Measurements from ENCODE around the gene ZNF717.
"Not testable (repeated sequence)": the region's sequence is repeated elsewhere in the genome, so short reads cannot be mapped to it uniquely, and the experiment has no call there.

Gene ZNF717

DNA sequence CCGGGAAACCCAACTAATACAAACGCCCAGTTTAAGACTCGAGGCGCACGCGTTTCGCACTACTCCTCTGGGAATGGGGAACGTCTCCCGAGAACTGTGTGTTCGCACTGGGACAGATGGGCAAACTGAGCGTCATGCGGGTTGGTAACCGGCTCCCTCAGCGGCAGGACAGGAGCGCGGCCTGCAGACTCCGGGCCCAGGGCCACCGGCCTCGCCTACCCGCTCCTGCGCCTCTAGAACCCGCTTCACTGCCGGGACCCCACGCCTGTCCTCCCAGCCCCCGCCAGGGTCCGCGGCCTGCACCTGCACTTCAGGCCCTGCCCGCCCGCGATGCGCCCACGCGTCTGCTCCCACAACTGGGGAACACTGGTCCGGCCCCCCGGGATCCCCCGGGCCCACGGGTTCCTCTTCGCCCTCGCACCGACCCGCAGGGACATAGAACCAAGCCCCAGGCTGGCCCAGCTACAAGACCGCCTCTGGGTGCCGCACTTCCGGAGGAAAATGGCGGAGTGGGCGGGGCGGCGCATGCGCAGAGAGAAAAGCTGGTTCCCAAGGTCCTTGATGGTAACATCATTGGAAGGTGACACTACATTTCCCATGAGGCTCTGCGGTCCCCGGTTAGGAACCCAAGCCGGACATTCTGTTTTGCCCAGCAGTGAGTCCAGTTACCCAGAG lies at the start of gene ZNF717:
TSS of gene ZNF717 (minus strand) at position 469 of the 675 bp plus-strand sequence. CDS start 2,187 bp downstream, outside the sequence.
- peak; percentile 72 for DNase-seq (ENCODE audit: low spot score)

DNA sequence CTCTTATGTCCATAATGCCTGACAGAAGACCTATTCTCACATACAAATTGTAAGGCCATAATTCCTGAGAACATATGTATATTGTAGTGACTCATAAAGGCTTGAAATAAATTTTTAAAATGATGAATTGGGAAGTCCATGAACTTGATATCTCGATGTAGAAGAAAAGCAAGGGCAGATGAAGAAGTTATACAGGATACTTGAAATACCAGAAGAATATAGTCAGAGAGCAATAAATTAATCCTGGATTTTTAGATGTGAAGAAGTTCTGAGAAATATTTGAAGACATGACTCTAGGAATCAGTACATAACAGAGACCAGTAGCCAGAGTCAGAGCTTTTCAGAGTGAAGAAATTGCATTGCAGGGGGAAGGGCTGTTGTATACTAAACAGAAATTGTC lies 45.7 kb upstream of the ZNF717 start:
- not testable (repeated sequence) for DNase-seq (ENCODE audit: low spot score)

DNA sequence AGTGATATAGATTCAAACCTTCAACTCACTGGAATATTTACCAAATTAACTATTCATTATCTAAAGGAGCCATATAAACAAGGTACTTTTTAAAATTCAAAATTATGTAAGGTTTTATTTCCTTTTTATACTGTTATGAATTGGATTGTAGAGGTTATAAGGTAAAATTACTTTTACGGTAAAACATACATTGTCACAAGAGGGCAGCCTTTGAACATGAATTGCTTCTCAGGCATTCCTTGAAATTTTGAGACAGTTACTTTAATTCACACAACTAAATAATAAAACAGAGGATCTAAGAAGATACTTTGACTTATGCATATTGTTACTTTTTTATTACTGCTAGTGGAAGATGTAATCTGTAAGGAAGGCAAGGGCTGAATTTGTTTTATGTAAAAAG lies 32.7 kb upstream of the ZNF717 start:
- DNase-seq (ENCODE audit: low spot score) = not testable (repeated sequence)

DNA sequence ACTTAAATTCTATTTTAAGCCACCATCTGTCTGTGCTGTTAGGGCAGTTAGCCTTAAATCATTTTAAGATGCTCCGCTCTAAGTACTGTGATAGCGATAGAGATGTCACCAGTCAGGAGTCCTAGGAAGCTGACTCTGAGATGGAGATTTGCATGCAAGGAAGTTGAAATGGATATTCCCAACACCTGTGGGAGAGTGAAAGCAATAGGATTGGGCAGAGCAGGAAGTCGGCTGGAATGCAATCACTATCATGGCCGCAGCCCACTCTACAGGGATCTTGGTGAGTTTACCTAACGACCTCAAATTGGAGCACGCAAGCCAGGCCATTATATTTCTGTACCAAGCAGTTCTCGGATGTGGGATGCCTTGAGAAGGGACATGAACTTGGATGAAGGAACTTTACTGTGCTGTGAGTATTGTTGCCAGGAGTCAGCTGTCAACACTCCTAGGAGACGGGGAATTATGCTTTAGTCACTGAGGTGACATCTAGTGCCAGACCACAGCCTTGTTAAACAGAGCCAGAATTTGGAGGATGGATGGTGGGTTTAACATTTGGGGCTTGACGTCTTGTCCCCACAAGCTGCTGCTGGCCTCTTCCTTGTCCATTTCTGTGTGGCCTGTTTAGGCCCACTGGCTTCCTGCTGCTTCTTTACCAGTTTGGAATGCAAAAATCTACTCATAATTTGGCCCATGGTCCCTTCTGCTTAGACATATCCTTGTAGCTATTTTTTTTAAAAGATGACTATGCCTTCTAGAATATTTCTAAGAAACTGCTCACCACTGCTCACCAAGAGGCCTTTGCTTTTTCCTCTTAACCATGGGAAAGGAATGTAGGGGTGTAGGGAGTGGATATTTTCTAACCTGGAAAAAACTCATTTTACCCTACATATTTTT lies 31.2 kb upstream of the ZNF717 start:
- peak; percentile 24 for DNase-seq (ENCODE audit: low spot score)

DNA sequence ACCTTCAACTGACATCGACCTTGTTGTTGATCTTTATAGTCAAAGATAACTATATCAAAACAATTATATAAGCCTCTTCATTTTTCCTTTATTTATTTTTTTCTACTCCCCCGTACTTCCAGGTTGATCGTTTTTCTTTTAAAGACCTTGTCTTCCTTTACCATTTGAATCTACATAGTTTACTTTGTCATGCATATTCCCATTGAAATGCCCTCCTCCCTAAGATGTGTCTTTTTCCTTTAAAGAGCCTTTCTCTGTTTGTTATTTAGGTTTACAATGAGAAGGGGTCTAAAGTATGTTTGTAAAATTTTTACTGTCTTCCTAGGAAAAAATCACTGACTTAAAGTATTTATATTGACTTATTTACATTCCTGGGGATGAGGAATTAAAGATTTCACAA lies 29.4 kb upstream of the ZNF717 start:
- DNase-seq (ENCODE audit: low spot score) = no peak

DNA sequence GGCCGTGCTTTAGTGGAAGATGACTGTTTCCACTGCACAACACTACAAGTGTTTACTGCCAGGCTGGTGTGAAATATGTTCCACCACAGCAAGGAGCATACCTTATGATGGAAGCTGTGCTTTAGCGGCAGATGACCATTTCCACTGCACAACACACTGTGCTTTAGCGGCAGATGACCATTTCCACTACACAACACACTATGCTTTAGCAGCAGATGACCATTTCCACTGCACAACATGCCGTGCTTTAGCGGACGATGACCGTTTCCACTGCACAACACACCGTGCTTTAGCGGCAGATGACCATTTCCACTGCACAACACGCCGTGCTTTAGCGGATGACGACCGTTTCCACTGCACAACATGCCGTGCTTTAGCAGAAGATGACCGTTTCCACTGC lies 2.8 kb downstream of the ZNF717 start:
- no peak for DNase-seq (ENCODE audit: low spot score)

DNA sequence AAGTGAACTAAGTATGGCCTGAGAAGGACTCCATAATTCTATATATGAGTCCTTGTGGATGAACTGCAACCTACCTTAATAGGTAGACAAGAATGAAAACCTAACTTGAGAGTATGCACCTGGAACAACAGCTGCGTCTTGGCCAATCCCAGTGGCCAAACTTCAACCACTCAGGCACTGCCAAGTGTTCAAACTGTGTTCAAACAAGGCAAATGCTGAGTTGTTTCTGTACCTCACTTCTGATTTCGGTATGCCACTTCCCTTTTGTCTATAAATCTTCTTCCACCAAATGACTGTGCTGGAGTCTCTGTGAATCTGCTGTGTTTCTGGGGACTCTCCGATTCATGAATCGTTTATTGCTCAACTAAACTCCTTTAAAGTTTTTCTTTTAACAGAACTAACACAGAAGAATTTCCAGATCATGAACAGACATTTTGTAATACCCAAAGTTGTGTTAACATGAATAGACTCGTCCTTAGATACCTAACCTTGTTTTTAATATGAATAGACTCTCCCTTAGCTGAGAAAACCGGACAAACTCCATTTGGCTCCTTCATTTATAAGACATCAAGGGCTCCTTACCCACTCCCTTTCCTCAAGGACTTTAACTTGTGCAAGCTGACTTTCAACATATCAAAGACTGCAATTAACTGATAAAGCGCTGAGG lies 4.1 kb downstream of the ZNF717 start:
- no peak for DNase-seq (ENCODE audit: low spot score)

DNA sequence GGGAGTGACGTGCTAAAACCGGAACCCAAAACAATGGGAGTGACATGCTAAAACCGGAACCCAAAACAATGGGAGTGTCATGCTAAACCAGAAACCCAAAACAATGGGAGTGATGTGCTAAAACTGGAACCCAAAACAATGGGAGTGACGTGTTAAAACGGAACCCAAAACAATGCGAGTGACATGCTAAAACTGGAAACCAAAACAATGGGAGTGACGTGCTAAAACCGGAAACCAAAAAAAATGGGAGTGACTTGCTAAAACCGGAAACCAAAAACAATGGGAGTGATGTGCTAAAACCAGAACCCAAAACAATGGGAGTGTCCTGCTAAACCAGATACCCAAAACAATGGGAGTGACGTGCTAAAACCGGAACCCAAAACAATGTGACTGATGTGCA lies 7.6 kb downstream of the ZNF717 start:
- not testable (repeated sequence) for DNase-seq (ENCODE audit: low spot score)

DNA sequence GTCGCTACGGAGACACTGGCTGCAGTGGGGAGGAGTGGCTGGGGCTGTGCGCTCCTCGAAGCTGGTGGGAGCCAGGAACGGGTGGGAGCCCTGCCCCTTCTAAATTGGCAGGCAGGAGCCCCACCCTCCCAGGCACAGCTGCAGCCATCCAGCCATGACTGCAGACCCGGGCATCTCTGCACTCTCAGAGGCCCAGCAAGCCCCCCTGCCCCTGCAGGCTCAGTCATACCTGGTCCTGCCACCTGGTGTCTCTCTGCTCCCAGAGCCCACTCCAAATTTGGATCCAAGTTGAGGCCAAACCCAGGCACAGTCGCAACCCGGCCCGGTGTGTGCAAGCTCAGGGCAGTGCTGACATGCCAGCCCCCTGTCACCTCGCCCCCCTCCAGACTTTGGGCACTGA lies 13.7 kb downstream of the ZNF717 start:
- not testable (repeated sequence) for DNase-seq (ENCODE audit: low spot score)

DNA sequence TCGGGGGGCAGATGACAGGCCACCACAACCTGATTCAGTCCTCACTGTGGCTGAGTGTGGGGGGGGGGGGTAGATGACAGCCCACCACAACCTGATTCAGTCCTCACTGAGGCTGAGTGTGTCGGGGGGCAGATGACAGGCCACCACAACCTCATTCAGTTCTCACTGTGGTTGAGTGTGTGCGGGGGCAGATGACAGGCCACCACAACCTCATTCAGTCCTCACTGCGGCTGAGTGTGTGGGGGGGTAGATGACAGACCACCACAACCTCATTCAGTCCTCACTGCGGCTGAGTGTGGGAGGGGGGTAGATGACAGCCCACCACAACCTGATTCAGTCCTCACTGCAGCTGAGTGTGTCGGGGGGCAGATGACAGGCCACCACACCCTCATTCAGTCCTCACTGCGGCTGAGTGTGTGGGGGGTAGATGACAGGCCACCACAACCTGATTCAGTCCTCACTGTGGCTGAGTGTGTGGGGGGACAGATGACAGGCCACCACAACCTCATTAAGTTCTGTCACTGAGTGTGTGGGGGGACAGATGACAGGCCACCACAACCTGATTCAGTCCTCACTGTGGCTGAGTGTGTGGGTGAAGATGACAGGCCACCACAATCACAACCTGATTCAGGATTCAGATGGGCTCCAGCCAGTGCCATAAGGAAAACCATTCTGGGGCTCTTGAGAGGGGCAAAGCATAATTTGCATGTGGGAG lies 16.9 kb downstream of the ZNF717 start:
- no peak for DNase-seq (ENCODE audit: low spot score)

DNA sequence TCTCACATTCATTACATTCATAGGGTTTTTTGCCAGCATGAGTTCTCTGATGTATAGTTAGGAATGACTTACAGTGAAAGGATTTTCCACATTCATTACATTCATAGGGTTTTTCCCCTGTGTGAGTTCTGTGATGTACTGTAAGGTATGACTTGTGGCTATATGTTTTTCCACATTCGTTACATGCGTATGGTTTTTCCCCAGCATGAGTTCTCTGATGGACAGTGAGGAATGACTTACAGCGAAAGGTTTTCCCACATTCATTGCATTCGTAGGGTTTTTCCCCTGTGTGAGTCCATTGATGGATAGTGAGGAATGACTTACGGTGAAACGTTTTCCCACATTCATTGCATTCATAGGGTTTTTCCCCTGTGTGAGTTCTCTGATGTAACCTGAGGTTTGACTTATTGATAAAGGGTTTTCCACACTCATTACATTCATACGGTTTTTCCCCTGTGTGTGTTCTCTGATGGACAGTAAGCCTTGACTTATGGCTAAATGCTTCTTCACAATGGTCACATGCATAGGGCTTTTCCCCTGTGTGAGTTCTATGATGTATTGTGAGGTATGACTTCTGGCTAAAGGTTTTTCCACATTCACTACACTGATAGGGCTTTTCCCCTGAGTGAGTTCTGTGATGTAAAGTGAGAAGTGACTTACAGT lies 47.4 kb downstream of the ZNF717 start:
- DNase-seq (ENCODE audit: low spot score) = no peak

DNA sequence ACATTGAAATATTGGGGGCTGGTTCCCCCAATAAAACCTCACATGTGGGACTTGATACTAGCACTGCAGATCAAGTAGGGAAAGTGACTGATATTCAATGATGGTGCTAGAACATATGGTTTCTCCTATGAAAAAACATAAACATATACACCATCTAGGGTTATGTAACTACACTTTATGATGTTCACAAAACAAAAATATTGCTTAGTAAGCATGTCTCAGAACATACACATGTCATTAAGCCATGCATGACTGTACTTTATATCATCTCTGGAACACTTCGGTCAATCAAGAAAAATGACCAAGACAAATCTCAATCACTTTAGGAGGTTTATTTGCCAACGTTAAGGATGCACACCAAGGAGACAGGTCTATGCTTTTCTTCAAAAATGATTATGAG lies 57.4 kb downstream of the ZNF717 start:
- no peak for DNase-seq (ENCODE audit: low spot score)

DNA sequence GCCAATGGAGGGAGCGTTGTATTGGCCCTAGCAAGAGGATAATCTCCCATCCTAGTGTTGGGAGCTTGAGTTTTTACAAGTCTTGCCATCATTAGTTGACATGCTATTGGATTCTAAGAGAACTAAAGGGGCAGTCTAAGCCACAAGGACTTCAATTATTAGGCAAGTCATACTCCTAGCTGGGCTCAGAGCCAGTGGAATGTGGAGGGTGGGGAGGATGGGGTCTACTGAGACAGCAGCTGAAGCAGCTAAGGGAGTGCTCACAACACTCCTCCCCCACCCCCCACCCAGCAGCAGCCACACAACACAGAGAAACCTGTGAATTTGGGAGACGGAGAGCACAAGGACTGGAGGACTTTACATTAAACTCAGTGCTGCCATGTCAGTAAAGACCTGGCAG lies 93.3 kb downstream of the ZNF717 start:
- no peak for DNase-seq (ENCODE audit: low spot score)

DNA sequence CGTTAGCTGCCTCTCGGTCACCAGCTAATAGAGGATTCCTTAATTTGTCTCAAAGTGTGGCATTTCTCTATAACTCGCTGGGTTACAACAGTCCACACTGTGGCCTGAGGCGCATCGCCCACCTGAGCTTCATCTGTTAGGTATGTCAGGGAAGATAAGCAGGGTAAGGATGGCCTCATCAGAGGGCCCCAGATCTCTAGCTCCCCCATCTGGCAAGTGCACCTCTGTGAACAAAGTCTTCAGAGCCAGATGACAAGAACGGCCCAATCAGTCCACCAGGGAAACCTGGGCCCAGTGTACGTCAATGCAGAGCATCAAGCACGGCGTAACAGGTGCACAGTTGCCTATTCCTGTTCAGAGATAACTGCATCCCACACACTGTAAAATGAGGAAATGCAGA lies 98.0 kb downstream of the ZNF717 start:
- DNase-seq (ENCODE audit: low spot score) = no peak

Data from GM03348 (cell line).